GM18499 (cell line): ENCODE results near the gene ADAMTS6.
"Not testable (repeated sequence)": the region's sequence is repeated elsewhere in the genome, so short reads cannot be mapped to it uniquely, and the experiment has no call there.

Source experiments
- ATAC-seq: cut with Tn5 transposase; IDR thresholded peaks from one replicate; pipeline ENCODE4 v1.9.1; 2021; ENCODE audit warnings: moderate number of reproducible peaks; ENCODE audit not compliant: insufficient read depth, unreplicated experiment

Gene ADAMTS6

GRCh38 chr5:65481635-65482295 lies at the start of gene ADAMTS6:
ADAMTS6 (minus strand) TSS chr5:65481920; CDS start chr5:65473673, 8,247 bp downstream.
- peak; percentile 44 for ATAC-seq

DNA sequence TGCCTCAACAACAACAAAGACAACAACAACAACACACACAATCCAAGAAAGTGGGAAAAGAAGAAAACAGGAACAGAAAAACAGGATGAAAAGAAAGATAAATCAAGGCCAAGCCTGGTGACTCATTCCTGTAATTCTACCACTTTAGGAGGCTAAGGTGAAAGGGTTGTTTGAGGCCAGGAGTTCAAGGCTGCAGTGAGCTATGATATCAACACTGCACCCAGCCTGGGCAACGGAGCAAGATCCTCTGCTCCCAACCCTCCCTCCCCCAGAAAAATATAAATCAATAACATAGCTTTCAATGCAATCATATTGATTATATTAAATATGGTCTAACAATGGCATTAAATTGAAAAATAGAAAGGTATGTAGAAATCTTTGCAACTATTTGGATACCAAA lies 49.2 kb upstream of the ADAMTS6 start:
- ATAC-seq, result no peak

GRCh38 chr5:65525726-65526125 lies 44.0 kb upstream of the ADAMTS6 start:
- no peak for ATAC-seq

- ATAC-seq, result no peak
Observed at GRCh38 chr5:65512170-65512937, 30.6 kb upstream of the ADAMTS6 start.

DNA sequence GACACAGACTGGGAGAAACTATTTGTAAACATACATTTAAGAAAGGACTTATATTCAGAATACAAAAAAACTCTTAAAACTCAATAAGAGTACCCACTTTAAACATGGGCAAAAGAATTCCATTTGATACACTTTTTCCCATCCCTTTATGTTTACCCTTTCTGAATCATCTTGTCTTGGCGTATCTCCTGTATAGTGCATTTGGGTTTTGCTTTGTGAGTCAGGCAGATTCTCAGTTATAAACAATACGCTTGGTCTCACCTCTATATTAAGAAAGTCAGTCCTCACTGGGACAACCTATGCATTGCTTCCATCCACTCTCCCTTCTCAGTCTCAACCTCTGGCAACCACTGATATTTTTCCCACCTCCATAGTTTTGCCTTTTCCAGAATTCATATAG lies 27.3 kb upstream of the ADAMTS6 start:
- no peak for ATAC-seq

- ATAC-seq, result no peak
Observed at GRCh38 chr5:65506961-65507360, 25.2 kb upstream of the ADAMTS6 start.

DNA sequence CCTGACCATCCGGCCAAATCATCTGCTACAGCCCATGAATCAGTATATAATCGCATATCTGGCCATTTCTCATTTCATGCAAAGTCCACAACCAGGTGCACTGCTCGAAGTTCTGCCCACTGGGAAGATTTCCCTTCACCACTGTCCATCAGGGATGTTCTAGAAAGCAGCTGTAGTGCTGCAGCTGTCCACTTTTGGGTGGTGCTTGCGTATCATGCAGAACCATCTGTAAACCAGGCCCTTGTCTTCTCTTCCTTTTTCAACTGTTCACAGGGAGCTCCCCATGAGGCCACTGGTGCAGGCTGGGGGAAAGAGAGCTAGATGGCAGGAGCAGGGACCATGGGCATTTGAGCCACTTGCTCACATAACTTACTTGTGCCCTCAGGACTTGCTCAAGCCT lies 7.4 kb upstream of the ADAMTS6 start:
- ATAC-seq, result no peak

- not testable (repeated sequence) for ATAC-seq
Observed at GRCh38 chr5:65488038-65488687, 6.4 kb upstream of the ADAMTS6 start.

- not testable (repeated sequence) for ATAC-seq
Observed at GRCh38 chr5:65486803-65487202, 5.1 kb upstream of the ADAMTS6 start.

GRCh38 chr5:65485405-65485804 lies 3.7 kb upstream of the ADAMTS6 start:
- no peak for ATAC-seq

DNA sequence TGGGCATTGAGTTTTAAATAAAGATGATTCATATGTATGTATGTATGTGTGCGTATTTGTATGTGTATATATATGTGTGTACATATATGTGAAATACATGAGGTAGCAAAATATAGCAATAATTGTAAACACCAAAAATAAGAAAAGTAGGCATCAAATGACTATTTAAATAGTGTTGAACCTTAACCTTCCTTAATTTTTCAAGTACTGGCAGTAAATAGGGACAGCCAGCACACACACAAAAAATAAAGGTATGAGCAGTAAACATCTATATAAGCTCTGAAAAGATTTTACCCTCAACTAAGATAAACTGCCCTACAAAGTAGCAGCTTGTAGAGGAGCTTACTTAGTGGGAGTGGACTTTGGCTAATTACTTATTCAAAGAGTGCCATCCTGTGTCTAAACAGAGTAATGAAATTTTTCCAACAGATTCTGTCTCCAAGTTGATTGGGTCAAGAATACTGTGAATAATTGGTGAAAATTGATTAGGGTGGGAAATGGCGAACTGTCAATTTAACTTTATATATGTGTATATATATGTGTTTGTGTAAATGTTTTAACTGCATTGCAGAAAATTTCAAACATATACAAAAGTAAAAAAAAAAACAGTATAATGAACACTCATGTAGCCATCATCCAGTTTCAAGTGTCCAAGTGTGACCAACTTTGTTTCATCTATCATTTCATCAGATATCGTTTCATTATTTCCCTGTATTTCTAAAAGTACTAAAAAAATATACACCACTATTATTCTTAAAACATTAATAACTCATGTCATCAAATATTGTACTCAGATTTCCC lies 2.0 kb upstream of the ADAMTS6 start:
- ATAC-seq, result no peak

DNA sequence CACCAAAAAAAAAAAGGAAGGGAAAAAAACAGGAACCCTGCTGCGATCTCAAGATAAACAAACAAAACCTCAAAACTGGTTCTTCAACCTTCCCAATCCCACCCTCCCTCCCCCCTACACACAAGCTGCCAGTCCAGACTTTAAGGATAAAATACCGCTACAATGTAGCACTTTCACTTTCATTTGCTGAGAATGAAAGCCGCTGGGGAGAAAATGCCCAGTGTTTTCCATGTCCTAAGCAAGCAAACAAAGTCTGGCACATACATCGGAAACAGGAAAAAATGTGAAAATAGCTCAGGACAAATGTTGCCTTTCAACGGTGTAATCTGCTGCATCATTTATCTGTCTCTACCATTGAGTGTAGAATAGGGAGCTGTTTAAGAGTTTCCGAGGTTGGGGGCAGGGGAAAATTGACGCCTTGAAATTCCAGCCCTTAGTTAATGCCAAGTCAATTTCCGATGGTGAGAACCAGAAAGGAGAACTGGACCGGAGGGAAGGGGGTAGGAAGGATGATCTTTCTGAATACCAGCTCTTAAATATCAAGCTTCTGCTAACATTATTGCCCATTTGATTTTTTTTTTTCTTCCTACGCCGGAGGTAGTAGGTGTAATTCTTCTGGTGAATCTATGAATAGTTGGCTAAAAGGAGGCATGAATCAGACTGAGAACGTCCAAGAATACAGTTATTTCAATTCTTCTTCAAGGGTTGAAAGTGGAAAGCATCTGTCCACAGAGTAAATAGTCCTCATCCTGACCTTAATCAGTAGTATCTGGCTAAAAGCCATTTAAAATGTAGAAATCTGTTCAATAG lies 1.2 kb upstream of the ADAMTS6 start:
- no peak for ATAC-seq

- ATAC-seq, result no peak
Observed at GRCh38 chr5:65482296-65482735, 596 bp upstream of the ADAMTS6 start.

DNA sequence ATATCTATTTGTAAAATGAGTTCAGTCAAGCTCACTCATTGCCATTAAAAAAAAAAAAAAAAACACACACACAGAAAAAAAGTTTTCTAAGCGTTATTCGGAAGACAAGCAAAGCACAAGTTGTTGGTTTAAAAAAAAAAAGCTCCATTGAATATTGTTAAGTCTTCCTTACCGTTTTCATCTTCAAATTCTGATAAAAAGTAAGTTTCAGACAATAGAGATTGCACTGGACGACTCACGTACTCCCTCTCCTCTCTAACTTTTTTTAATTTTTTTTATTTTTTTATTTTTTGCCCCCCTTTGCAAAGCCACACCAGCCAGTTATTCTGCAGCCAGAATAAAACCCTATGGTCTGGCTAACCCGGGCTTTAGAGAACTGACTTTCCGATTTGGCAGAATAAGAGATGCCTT lies 544 bp downstream of the ADAMTS6 start:
- no peak for ATAC-seq

GRCh38 chr5:65480306-65480865 lies 1.3 kb downstream of the ADAMTS6 start:
- ATAC-seq, result no peak

DNA sequence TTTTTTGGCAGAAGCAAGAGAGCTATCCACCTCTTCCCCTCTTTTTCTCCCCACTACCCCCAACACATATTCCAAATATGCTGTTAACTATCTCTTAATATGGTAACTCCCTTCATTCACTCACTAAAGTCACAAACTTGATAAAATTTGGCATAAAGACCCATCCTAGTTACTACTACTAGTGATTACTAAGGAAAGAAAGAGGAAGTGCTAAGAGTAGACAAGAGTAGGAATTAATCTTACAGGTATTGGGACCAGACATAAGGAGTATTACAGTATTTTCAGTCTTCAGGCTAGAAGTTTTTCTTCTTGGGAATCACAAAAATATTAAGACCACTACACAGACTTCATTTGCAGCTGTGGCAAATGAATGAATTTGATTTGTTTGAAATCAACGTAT lies 2.2 kb downstream of the ADAMTS6 start:
- ATAC-seq, result no peak

GRCh38 chr5:65478336-65478735 lies 3.4 kb downstream of the ADAMTS6 start:
- no peak for ATAC-seq

DNA sequence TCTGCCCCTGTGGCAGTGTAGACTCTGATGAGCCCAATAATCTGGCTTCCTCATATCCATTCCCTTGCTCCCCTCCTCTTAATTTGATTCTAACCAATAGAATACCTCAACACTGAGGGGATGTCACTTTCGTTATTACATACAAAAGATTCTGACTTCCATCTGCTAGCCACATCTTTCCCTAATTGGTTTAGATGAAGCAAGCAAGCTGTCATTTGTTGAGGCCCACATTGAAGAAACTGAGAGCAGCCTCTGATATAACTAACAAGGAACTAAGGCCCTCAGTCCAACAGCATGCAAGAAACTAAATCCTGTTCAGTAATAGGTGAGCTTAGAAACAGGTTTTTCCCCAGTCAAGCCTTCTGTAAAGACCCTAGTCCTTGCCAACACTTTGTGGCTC lies 5.8 kb downstream of the ADAMTS6 start:
- no peak for ATAC-seq

- ATAC-seq, result no peak
Observed at GRCh38 chr5:65475336-65475735, 6.4 kb downstream of the ADAMTS6 start.
